SK-N-SH (cell line): Measurements from ENCODE around the gene ITPA. TPM values are rescaled to one million over a fixed set of nuclear protein-coding genes. Genes with fewer than 3 reads are reported as not detected.

ENCODE experiments used
- CTCF ChIA-PET: fragments of 300-600, 350-600 bp; formaldehyde crosslinking; extraction: SDS; loops from one replicate; lab custom pipeline; 2021; lab: Yijun Ruan, JAX
- POLR2A ChIA-PET: fragments of 350-600 bp; sonication (Branson Sonifier 250); formaldehyde crosslinking; extraction: SDS; loops from one replicate; lab custom pipeline; 2020; ENCODE audit warnings: antibody characterized with exemption, inconsistent platforms; lab: Yijun Ruan, JAX
- DNase-seq: peaks from one replicate; pipeline ENCODE4 v3.0.0; 2012
- H2AFZ ChIP-seq: fragments of 200-600 bp; sonication (generic); 2 replicates; pipeline ENCODE4 v1.8.1; 2016; ENCODE audit warnings: antibody characterized with exemption, mild to moderate bottlenecking, low read depth
- H3F3A ChIP-seq: fragments of 200-600 bp; sonication (generic); replicated peaks from 2 replicates; pipeline ENCODE3; 2016; ENCODE audit warnings: antibody characterized with exemption, mild to moderate bottlenecking; ENCODE audit not compliant: insufficient read depth
- H3K27ac ChIP-seq, 2 experiments: fragments of 200-500 bp in 1 of 2; fragments of 200-600 bp in 1 of 2; sonication (Bioruptor generic) in 1 of 2; sonication (generic), shearing (Covaris generic) in 1 of 2; 2 replicates each; pipeline versions ENCODE4 v1.5.1 to v1.6.1; 2014 to 2016; ENCODE audit warnings: low read depth in 2 of 2, inconsistent platforms in 1 of 2, low read length in 1 of 2, mild to moderate bottlenecking in 1 of 2, mixed read lengths in 1 of 2
- H3K27me3 ChIP-seq: fragments of 200-600 bp; sonication (generic), shearing (Covaris generic); 2 replicates; pipeline ENCODE4 v1.6.1; 2016; ENCODE audit warnings: mixed run types; ENCODE audit not compliant: insufficient read depth
- H3K36me3 ChIP-seq, 2 experiments: fragments of 200-500 bp in 1 of 2; fragments of 200-600 bp in 1 of 2; sonication (Bioruptor generic) in 1 of 2; sonication (generic) in 1 of 2; replicated peaks in 1 of 2; 2 replicates each; pipeline versions ENCODE3 to v1.5.1; 2014 to 2016; ENCODE audit warnings: low read length in 1 of 2, mild to moderate bottlenecking in 1 of 2; ENCODE audit not compliant: insufficient read depth in 2 of 2, control insufficient read depth in 1 of 2
- H3K4me1 ChIP-seq, 2 experiments: fragments of 200-500 bp in 1 of 2; fragments of 200-600 bp in 1 of 2; sonication (Bioruptor generic) in 1 of 2; sonication (generic), shearing (Covaris generic) in 1 of 2; 2 replicates each; pipeline versions ENCODE4 v1.5.1 to v1.6.1; 2014 to 2016; ENCODE audit warnings: low read depth in 1 of 2, low read length in 1 of 2, mixed run types in 1 of 2; ENCODE audit not compliant: insufficient read depth in 2 of 2, control insufficient read depth in 1 of 2
- H3K4me2 ChIP-seq: fragments of 200-600 bp; sonication (generic), shearing (Covaris generic); 2 replicates; pipeline ENCODE4 v1.6.1; 2017; ENCODE audit warnings: mixed run types
- H3K4me3 ChIP-seq, 2 experiments: fragments of 200-500 bp in 1 of 2; fragments of 200-600 bp in 1 of 2; sonication (Bioruptor generic) in 1 of 2; sonication (generic), shearing (Covaris generic) in 1 of 2; 2 replicates each; pipeline versions ENCODE4 v1.5.1 to v1.8.1; 2014 to 2016; ENCODE audit warnings: low read depth in 2 of 2, inconsistent platforms in 1 of 2, low read length in 1 of 2, mild to moderate bottlenecking in 1 of 2, mixed read lengths in 1 of 2, moderate library complexity in 1 of 2
- H3K79me2 ChIP-seq: fragments of 200-600 bp; sonication (generic); 2 replicates; pipeline ENCODE4 v1.8.1; 2017; ENCODE audit warnings: mild to moderate bottlenecking; ENCODE audit not compliant: insufficient read depth
- H3K9ac ChIP-seq: fragments of 200-600 bp; sonication (generic); 2 replicates; pipeline ENCODE4 v1.6.1; 2017; ENCODE audit warnings: mixed run types
- H3K9me2 ChIP-seq: fragments of 200-600 bp; sonication (generic); 2 replicates; pipeline ENCODE4 v1.6.1; 2017; ENCODE audit warnings: mixed run types
- H3K9me3 ChIP-seq: fragments of 200-600 bp; sonication (generic); 2 replicates; pipeline ENCODE4 v1.6.1; 2017; ENCODE audit warnings: mixed run types, mild to moderate bottlenecking, moderate library complexity
- H4K20me1 ChIP-seq: fragments of 200-600 bp; sonication (generic); 2 replicates; pipeline ENCODE4 v1.6.1; 2017; ENCODE audit warnings: mild to moderate bottlenecking, mixed run types; ENCODE audit not compliant: insufficient read depth
- ELF1 ChIP-seq: IDR thresholded peaks from 2 replicates; pipeline ENCODE4 v1.4.0; 2012
- FOXM1 ChIP-seq: IDR thresholded peaks from 2 replicates; pipeline ENCODE4 v1.4.0; 2012; ENCODE audit warnings: low read depth, mild to moderate bottlenecking
- GABPA ChIP-seq: IDR thresholded peaks from 2 replicates; pipeline ENCODE4 v1.4.0; 2012; ENCODE audit warnings: low read depth, mild to moderate bottlenecking
- GATA2 ChIP-seq: sonication (generic); formaldehyde crosslinking; IDR thresholded peaks from 2 replicates; pipeline ENCODE4 v1.5.0; 2020; ENCODE audit warnings: mild to moderate bottlenecking, missing genetic modification reagents
- IRF3 ChIP-seq: fragments of 150-350 bp; IDR thresholded peaks from 2 replicates; pipeline ENCODE4 v1.6.1; 2016; ENCODE audit warnings: mild to moderate bottlenecking, low read depth, low read length
- JUND ChIP-seq: IDR thresholded peaks from 2 replicates; pipeline ENCODE4 v1.4.0; 2012
- MXI1 ChIP-seq: IDR thresholded peaks from 2 replicates; pipeline ENCODE4 v1.6.1; 2012; ENCODE audit warnings: mild to moderate bottlenecking, low read depth, low read length, improper control_type of control experiment
- NFIC ChIP-seq: IDR thresholded peaks from 2 replicates; pipeline ENCODE4 v1.4.0; 2012; ENCODE audit warnings: borderline replicate concordance
- RFX5 ChIP-seq: IDR thresholded peaks from 2 replicates; pipeline ENCODE4 v1.6.1; 2012; ENCODE audit warnings: mild to moderate bottlenecking, improper control_type of control experiment, low read length
- TCF12 ChIP-seq: IDR thresholded peaks from 2 replicates; pipeline ENCODE4 v1.4.0; 2012
- TEAD4 ChIP-seq: IDR thresholded peaks from 2 replicates; pipeline ENCODE4 v1.4.0; 2012; ENCODE audit warnings: mild to moderate bottlenecking, borderline replicate concordance; ENCODE audit not compliant: insufficient read depth
- USF2 ChIP-seq: fragments of 150-350 bp; IDR thresholded peaks from 2 replicates; pipeline ENCODE4 v1.6.1; 2017; ENCODE audit warnings: antibody characterized with exemption, low read length, low read depth, borderline replicate concordance
- ZBTB33 ChIP-seq: IDR thresholded peaks from 2 replicates; pipeline ENCODE4 v1.4.0; 2012; ENCODE audit warnings: low read depth, borderline replicate concordance
- WGBS: methylation state at CpG from one replicate; pipeline ENCODE4 v1.1.6; 2017; ENCODE audit warnings: low lambda C conversion rate; 5-methylcytosine and 5-hydroxymethylcytosine counted together
- polyA plus RNA-seq, 3 experiments: library from polyadenylated mRNA; depleted of rRNA; stranded (reverse); fragments of >200 nt; gene quantifications; 2 replicates each; pipeline ENCODE4 v1.2.3, GENCODE V29; 2012

The ITPA gene
- polyA plus RNA-seq, 1 of the 3 experiments (the other 2 are of a cell fraction) = 66.7 TPM

DNA sequence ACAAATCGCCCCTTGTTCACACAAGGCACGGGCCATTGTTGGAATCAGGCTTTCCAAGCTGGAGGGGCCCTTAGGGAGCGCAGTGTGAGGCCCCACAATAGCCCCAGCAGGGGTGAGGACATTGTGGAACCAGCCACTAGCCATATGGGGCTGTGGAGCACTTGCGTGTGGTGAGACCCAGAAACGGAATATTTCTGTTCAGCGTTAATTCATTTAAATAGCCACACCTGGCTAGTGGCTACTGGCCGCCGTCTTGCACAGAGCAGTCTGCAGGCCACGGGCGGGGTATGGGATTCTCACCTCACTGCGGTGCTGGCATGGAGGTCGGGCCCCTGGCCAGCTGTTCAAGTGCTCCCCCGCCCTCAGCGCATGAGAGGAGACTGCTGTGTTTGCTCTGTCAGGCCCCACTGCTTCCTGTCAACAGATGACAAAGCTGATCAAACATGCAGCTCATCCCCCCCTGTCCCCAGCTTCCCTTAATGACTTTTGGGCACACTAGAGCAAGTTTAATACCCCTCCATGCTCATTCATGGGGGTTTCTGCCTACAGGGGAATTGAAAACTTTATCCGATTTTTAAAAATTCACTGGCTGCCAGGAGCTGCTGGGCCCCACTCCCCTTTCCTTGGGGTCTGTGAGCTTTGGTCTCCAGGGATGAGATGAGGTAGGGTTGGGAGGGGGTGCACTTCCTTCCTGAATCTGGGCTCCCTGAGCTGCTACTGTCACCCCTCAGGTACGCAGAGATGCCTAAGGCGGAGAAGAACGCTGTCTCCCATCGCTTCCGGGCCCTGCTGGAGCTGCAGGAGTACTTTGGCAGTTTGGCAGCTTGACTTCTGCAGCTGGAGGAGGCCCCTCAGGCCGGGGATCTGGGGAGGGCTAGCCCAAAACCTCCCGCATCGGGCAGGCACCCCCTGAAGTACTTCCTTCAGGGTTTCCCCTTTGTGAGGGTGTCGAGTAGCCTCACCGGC is 13.6 kb downstream of the ITPA start:
- Histone ChIP-seq H3K9me2 (no peaks in the 10 kb centered on the region), H3K4me3 (no peak overlapping the region), H3K4me2 (no peak overlapping the region), H3K9ac (no peak overlapping the region), H3K4me1 (peaks cover 0 to 2% of the 10 kb centered on the region in 2 experiments; a peak in 1 of 4 replicates), H4K20me1 (no peaks in the 10 kb centered on the region), H3K36me3 (peaks cover 12 to 19% of the 10 kb centered on the region in 2 experiments), H3K27ac (no peak overlapping the region), H2AFZ (no peak overlapping the region), H3K9me3 (no peaks in the 10 kb centered on the region), H3K79me2 (no peaks in the 10 kb centered on the region), H3F3A (no peaks in the 10 kb centered on the region), H3K27me3 (no peaks in the 10 kb centered on the region)
- WGBS = 72% methylated on average over 18 of the region's 25 CpGs
- ChIA-PET POLR2A (interaction anchor here (0.6 to 1.0 kb wide), 2 partner anchors 17 to 104 kb away, joined by 3 read pairs; partner anchors contain the start of gene SLC4A11), CTCF (interaction anchor here (1.8 kb wide), 1 partner anchor 94 kb away, joined by 9 read pairs; no protein-coding TSS in a partner anchor)
- no peak for TF ChIP-seq RFX5
- no peak for TF ChIP-seq USF2
- no peak for TF ChIP-seq ELF1
- no peak for TF ChIP-seq JUND
- TF ChIP-seq IRF3 = no peak
- TF ChIP-seq FOXM1 = no peak
- no peak for TF ChIP-seq MXI1
- no peak for TF ChIP-seq GATA2 (CRISPR knock-in tag)
- TF ChIP-seq TEAD4 = no peak
- no peak for TF ChIP-seq GABPA
- TF ChIP-seq TCF12 = no peak
- TF ChIP-seq NFIC = no peak
- no peak for TF ChIP-seq ZBTB33
- DNase-seq = no peak
